ENCODE results near the gene PDE4D.
"Not testable (repeated sequence)": the region's sequence is repeated elsewhere in the genome, so short reads cannot be mapped to it uniquely, and the experiment has no call there.

PDE4D gene

GRCh38 chr5:59497207-59497606, 396.3 kb downstream of the PDE4D start:
- DNase-seq, result no peak

DNA sequence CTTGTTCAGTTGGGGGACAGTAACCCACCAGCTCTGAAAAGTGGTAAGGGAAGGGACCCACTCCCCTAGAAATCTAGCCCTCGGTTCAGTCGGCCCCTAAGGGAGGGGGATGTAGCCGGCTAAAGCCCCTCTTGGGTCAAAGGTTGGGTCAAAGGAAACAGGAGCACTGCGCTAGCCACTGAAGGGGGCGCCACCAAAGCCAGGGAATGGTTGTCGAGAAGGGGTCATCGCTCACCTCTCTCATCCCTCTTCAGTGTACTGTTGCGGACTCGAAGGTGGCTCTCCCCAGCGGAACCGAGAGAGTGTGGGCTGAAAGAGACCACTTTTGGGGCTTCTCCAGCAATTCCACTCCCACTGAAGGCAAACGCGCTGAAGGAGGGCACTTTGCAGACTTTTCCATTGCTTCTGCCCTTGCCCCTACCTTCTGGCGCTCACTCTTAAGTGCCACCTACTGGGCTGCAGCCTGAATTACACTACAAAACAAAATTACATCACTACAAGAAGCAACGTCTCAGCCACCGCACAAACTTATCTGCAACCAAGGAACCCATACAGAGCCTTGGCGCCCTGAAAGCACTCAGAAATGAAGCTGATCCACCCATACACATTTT, 396.9 kb downstream of the PDE4D start:
- no peak for DNase-seq

DNA sequence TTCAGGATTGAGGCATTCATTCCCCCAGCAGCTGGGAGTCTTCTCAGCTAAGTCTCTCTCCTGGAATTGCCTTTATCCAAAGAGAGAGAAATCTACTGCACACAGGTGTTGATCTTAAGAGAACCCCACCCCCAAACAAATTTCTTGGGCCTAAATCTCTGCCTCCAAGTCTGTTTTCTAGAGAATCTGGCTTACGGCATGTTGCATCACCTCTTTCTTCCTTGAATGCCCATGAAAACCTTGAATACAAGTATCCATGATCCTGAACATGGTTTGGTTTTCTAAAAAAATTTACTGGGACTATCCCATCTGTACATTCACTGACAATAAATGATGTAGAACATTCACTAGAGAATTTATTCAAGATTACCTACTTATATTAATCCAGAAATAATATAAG, 401.6 kb downstream of the PDE4D start:
- DNase-seq, result no peak

GRCh38 chr5:59489551-59489950, 404.0 kb downstream of the PDE4D start:
- no peak for DNase-seq

- no peak for DNase-seq
Measured at GRCh38 chr5:59487772-59488729, 405.5 kb downstream of the PDE4D start.

DNA sequence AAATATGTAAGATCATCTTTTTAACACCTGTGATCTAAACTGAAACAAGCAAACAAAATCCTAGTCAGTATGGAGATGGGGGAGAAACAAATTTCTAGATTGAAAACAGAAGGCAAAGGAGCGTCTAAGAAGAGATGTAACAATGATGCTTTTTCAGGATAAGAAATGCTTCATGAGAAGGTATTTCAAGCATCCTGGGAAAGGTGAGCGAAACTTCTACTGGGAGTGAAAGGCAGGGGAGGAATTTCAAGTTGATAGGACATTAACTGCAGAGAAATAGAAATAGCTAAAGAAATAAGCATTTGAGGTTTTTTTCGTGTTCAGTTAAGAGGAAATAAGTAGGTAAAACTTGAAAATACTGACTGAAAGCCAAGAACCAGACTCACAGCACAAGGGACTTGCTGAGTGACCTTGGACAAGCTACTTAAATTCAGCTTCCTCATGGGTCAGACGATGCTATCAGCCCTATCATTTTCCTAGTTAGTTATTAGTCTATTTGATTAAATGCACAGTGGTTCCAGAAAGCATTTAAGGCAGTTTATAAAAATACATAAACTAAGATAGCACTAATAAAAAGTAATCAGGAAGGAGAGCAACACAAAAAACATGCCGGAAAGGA, 406.3 kb downstream of the PDE4D start:
- no peak for DNase-seq

GRCh38 chr5:59486508-59486907, 407.0 kb downstream of the PDE4D start:
- DNase-seq, result no peak

DNA sequence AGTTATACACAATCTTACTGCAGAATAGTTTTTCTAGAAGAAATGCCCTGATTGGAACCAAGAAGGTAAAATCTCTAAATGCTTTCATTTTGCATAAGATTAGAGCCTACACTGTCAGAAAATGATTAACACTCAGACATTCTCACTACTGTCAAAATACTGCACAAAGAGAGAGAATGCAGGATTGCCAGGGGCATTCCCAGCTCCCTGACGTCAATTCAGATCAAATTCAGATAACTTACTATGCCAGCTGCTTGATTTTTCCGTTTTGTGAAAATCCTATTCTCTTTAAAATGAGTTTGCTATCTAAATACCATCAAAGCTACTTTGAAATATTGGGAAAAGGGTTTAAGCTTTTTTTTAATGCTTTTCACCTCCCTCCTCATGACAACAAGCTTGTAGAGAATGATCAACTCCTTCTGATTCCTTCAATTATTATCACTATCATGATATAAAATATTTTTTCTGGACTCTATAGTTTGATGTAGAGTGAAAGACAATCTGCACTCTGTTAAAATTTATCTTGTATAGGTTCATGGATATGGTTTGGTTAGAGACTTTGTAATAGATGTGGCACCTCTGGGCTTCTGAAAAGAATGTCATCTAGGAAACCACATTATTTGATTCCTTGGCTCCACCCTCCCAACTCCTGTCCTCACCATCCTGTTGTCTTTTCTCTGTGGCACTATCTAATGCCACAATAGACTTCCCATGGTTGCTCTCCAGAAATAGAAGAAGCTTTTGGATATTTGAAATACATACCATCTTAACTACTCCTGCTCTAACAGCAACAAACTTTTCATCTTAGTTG, 407.7 kb downstream of the PDE4D start:
- no peak for DNase-seq

DNA sequence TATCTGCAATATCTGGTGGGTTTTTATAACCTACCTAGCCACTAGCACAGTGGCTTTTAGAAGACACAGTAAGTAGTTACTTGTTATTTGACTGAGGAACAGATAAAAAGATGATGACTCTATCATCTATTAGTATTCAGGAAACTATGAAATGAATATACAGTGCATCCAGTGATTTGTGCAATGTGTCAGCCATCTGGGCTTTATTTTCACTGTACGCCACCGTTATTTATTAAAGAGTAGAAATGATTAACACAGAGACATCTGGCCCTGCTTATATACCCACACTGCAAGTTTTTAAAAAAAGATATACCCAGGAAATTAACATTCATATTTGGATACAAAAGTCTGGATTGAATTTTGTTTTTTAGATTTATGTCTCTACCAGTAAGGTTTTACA, 408.4 kb downstream of the PDE4D start:
- DNase-seq, result no peak

DNA sequence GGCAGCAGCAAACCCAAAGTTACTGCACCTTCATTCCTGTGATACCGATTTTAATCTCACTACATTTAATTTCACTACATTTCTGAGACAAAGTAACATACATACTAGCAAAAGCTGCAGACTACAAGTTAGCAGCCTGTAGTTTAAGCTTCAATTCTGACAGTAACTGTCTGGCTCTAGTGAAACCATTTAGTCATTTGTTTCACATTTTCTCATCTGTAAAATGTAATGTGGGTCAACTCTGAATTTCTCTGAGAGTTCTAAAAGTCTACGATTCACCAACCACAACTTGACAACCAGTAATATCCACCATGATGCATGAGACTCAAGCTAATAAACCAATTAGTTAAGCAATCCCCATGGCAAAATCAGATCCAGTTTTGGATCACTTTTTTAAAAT, 408.9 kb downstream of the PDE4D start:
- DNase-seq, result no peak

- DNase-seq, result no peak
Measured at GRCh38 chr5:59483971-59484472, 409.5 kb downstream of the PDE4D start.

- no peak for DNase-seq
Measured at GRCh38 chr5:59479086-59479485, 414.4 kb downstream of the PDE4D start.

GRCh38 chr5:59474324-59474723, 419.2 kb downstream of the PDE4D start:
- no peak for DNase-seq

- DNase-seq, result no peak
Measured at GRCh38 chr5:59473611-59474010, 419.9 kb downstream of the PDE4D start.

GRCh38 chr5:59471463-59471862, 422.1 kb downstream of the PDE4D start:
- DNase-seq, result no peak

DNA sequence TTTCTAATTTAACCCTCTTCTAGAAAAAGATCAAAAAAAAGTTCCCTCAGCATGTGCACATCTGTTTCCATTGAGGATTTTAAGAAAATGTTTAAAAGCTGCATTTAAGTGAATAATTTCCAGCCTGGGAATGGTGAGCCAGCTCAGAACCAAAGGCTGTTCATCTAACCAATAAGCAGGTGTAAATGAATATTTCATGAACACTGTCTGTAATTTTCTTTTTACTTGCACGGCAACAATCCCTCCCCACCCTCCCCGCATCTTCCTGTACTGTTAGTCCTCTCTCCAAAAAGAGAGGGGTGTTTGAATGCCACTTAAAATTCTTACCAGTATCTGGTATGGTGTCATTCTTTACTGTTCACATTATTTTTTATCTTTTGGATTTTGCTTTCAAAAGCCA, 425.6 kb downstream of the PDE4D start:
- no peak for DNase-seq

DNA sequence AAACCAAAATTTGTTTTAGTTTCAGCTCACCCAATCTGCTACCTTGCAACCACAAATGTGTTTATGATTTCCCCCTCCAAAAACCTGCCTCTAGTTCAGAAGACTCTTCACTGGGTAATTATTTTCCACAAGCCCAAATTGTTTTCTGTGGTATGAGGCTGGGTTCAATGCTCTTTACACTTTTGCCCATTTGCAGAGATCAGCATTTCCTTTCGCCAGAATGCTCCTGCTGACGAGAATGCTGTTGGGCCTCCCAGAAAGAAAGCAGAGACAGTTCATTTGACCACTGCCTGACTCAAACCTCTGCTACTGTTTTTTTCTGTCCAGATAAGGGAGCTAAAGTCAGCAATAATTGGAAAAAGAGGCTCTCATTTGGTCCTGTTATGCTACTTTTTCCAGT, 427.3 kb downstream of the PDE4D start:
- no peak for DNase-seq

DNA sequence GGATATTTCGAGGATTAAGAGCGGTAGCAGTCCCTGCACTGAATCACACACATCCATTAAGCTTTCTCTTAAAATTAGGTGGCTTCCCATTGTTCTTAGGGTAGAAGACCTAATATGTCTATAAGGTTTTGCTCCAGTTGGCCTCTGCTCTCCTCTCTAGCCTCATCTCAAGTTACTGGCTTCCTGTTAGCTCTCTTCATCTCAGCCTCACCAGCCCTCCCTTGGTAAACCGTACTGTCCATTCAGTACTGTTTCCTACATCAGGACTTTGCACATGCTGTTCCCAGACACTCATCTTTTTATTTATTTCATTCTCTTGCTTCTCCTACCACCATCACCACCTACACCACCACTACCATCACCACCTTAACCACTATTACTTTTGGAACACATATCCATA, 428.6 kb downstream of the PDE4D start:
- no peak for DNase-seq

DNA sequence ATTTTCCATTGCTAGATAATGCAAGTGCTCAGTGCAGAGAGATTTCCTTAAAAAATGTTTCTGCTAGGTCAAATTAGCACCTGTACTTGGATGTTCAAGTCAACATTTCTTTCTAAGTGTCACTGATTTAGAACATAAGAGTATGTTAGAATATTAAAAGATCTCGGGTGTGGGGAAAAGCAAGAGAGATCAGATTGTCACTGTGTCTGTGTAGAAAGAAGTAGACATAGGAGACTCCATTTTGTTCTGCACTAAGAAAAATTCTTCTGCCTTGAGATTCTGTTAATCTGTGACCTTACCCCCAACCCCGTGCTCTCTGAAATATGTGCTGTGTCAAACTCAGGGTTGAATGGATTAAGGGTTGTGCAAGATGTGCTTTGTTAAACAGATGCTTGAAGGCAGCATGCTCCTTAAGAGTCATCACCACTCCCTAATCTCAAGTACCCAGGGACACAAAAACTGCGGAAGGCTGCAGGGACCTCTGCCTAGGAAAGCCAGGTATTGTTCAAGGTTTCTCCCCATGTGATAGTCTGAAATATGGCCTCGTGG, 429.8 kb downstream of the PDE4D start:
- DNase-seq, result not testable (repeated sequence)

DNA sequence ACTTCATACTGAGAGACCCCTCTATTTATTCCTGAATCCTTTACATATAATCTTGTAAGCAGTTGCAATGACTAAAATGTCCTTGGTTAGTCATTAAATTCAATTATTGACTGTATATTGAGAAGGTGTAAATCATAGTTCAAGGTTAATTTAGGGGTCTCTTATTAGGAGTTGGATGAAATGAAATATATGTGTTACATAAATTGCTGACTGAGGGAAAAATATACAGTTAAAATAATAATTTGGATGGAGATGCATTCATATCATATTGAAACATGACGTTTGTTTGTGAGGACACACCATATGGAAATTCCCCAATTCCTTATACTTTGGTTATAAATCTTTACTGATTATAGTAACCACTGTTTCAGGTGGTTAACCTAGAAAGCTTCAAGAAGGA, 430.6 kb downstream of the PDE4D start:
- DNase-seq, result no peak

DNA sequence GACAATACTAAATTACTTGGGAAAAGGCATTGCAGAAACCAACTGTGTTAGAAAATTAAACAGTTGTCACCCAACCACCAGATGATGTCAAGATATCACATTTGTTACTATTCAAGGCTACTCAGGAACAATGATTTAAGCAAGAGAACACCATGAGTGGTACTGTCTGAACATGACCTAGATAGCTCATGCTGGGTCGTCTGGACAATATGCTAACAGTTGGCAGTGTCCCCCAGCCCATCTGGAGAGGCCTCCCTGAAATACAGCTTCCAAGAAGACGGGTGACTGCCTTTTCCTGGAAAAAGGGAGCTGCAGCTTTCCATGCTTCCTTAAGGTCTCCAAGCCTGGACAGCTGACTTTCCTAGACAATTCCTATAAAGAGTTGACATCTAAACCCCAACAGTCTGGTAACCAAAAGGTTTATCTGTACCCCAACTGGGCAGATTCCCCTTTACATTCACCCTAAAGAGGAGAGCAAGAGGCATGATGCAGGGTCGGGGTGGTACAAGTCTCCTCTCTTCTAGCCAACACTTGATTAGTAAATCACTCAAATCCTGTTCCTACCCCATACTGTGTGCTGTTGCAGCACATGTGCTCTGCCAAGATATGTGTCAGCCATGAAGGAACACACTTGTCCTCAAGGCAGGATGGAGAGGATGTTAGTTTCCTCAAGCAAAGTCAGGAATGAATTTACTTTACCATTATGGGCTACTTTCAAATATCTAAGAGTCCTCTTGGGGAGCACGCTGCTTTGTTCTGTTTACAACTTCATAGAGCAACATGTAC, 433.0 kb downstream of the PDE4D start:
- no peak for DNase-seq

All from central memory CD4-positive, alpha-beta T cell (primary cell).